ENCODE measurements around the gene FAM20A.

The FAM20A gene

GRCh38 chr17:68576811-68577496 lies 24.2 kb downstream of the FAM20A start:
- no peaks in the 10 kb centered on the region for H3K27me3 ChIP-seq (ENCODE audit: insufficient read depth, low read length, poor library complexity)
- H3K56ac ChIP-seq (ENCODE audit: low read length), result no peak overlapping the region
- H3K4me2 ChIP-seq (ENCODE audit: low read length), result no peak overlapping the region
- no peak for DNase-seq
- no peak overlapping the region for H4K8ac ChIP-seq (ENCODE audit: low read depth, low read length)
- H3K9ac ChIP-seq (ENCODE audit: low read length), result no peak overlapping the region
- H3K23ac ChIP-seq (ENCODE audit: low read length), result no peak overlapping the region
- H3K4ac ChIP-seq (ENCODE audit: low read depth, low read length), result no peak overlapping the region
- no peak overlapping the region for H2AK5ac ChIP-seq (ENCODE audit: low read length)
- H3K79me2 ChIP-seq (ENCODE audit: control insufficient read depth, insufficient read depth, low read length), result peaks cover 2% of the 10 kb centered on the region
- H3K36me3 ChIP-seq (ENCODE audit: control insufficient read depth, insufficient read depth, low read length), result no peaks in the 10 kb centered on the region
- no peak overlapping the region for H3K4me3 ChIP-seq (ENCODE audit: low read length)
- H3K18ac ChIP-seq (ENCODE audit: low read length), result no peak overlapping the region
- no peaks in the 10 kb centered on the region for H3K79me1 ChIP-seq (ENCODE audit: low read length)
- no peaks in the 10 kb centered on the region for H3K4me1 ChIP-seq (ENCODE audit: control insufficient read depth, low read depth, low read length)
- no peak overlapping the region for H3K27ac ChIP-seq (ENCODE audit: low read depth, low read length)
- no peak overlapping the region for H2BK15ac ChIP-seq (replicated peaks; ENCODE audit: low read depth)
- H4K5ac ChIP-seq (ENCODE audit: low read length), result no peak overlapping the region
- no CpG with 5 or more reads among the region's 8 CpGs for WGBS (ENCODE audit: extremely low coverage, insufficient coverage, low lambda C conversion rate)
- no peak overlapping the region for H2BK120ac ChIP-seq (ENCODE audit: low read depth, low read length)
- no peak overlapping the region for H2BK5ac ChIP-seq (ENCODE audit: low read length)

- Histone ChIP-seq H3K27me3 (ENCODE audit: insufficient read depth, low read length, poor library complexity) (no peaks in the 10 kb centered on the region), H3K56ac (ENCODE audit: low read length) (no peak overlapping the region), H3K9ac (ENCODE audit: low read length) (no peak overlapping the region), H2BK15ac (replicated peaks; ENCODE audit: low read depth) (no peak overlapping the region), H3K36me3 (ENCODE audit: control insufficient read depth, insufficient read depth, low read length) (no peaks in the 10 kb centered on the region), H2BK5ac (ENCODE audit: low read length) (no peak overlapping the region), H3K79me1 (ENCODE audit: low read length) (no peaks in the 10 kb centered on the region), H3K79me2 (ENCODE audit: control insufficient read depth, insufficient read depth, low read length) (peaks cover 2% of the 10 kb centered on the region), H2AK5ac (ENCODE audit: low read length) (no peak overlapping the region), H3K27ac (ENCODE audit: low read depth, low read length) (no peak overlapping the region), H3K4me3 (ENCODE audit: low read length) (no peak overlapping the region), H4K5ac (ENCODE audit: low read length) (no peak overlapping the region), H3K18ac (ENCODE audit: low read length) (no peak overlapping the region), H2BK120ac (ENCODE audit: low read depth, low read length) (no peak overlapping the region), H3K4ac (ENCODE audit: low read depth, low read length) (no peak overlapping the region), H4K8ac (ENCODE audit: low read depth, low read length) (no peak overlapping the region), H3K23ac (ENCODE audit: low read length) (no peak overlapping the region), H3K4me2 (ENCODE audit: low read length) (no peak overlapping the region), H3K4me1 (ENCODE audit: control insufficient read depth, low read depth, low read length) (no peaks in the 10 kb centered on the region)
- WGBS (ENCODE audit: extremely low coverage, insufficient coverage, low lambda C conversion rate), result no CpG with 5 or more reads among the region's 2 CpGs
- no peak for DNase-seq
Observed at GRCh38 chr17:68576137-68576536, 25.0 kb downstream of the FAM20A start.

GRCh38 chr17:68573338-68573737 lies 27.8 kb downstream of the FAM20A start:
- Histone ChIP-seq H3K36me3 (ENCODE audit: control insufficient read depth, insufficient read depth, low read length) (no peaks in the 10 kb centered on the region), H3K27me3 (ENCODE audit: insufficient read depth, low read length, poor library complexity) (no peaks in the 10 kb centered on the region), H3K23ac (ENCODE audit: low read length) (no peak overlapping the region), H2BK120ac (ENCODE audit: low read depth, low read length) (no peak overlapping the region), H3K4ac (ENCODE audit: low read depth, low read length) (no peak overlapping the region), H3K27ac (ENCODE audit: low read depth, low read length) (no peak overlapping the region), H3K4me2 (ENCODE audit: low read length) (no peak overlapping the region), H3K9ac (ENCODE audit: low read length) (no peak overlapping the region), H4K5ac (ENCODE audit: low read length) (no peak overlapping the region), H2AK5ac (ENCODE audit: low read length) (no peak overlapping the region), H4K8ac (ENCODE audit: low read depth, low read length) (no peak overlapping the region), H3K18ac (ENCODE audit: low read length) (no peak overlapping the region), H2BK15ac (replicated peaks; ENCODE audit: low read depth) (no peak overlapping the region), H3K4me1 (ENCODE audit: control insufficient read depth, low read depth, low read length) (no peaks in the 10 kb centered on the region), H2BK5ac (ENCODE audit: low read length) (no peak overlapping the region), H3K79me2 (ENCODE audit: control insufficient read depth, insufficient read depth, low read length) (no peaks in the 10 kb centered on the region), H3K56ac (ENCODE audit: low read length) (no peak overlapping the region), H3K4me3 (ENCODE audit: low read length) (no peak overlapping the region), H3K79me1 (ENCODE audit: low read length) (no peaks in the 10 kb centered on the region)
- WGBS (ENCODE audit: extremely low coverage, insufficient coverage, low lambda C conversion rate), result no CpG with 5 or more reads among the region's 1 CpG
- DNase-seq, result no peak

GRCh38 chr17:68572138-68572842 lies 28.9 kb downstream of the FAM20A start:
- Histone ChIP-seq H2BK120ac (ENCODE audit: low read depth, low read length) (no peak overlapping the region), H3K36me3 (ENCODE audit: control insufficient read depth, insufficient read depth, low read length) (no peaks in the 10 kb centered on the region), H3K4me2 (ENCODE audit: low read length) (no peak overlapping the region), H3K4me1 (ENCODE audit: control insufficient read depth, low read depth, low read length) (no peaks in the 10 kb centered on the region), H4K8ac (ENCODE audit: low read depth, low read length) (no peak overlapping the region), H3K79me2 (ENCODE audit: control insufficient read depth, insufficient read depth, low read length) (no peaks in the 10 kb centered on the region), H3K79me1 (ENCODE audit: low read length) (no peaks in the 10 kb centered on the region), H3K56ac (ENCODE audit: low read length) (no peak overlapping the region), H4K5ac (ENCODE audit: low read length) (no peak overlapping the region), H3K23ac (ENCODE audit: low read length) (no peak overlapping the region), H3K18ac (ENCODE audit: low read length) (no peak overlapping the region), H3K4ac (ENCODE audit: low read depth, low read length) (no peak overlapping the region), H3K27me3 (ENCODE audit: insufficient read depth, low read length, poor library complexity) (no peaks in the 10 kb centered on the region), H3K4me3 (ENCODE audit: low read length) (no peak overlapping the region), H2BK15ac (replicated peaks; ENCODE audit: low read depth) (no peak overlapping the region), H3K27ac (ENCODE audit: low read depth, low read length) (no peak overlapping the region), H2BK5ac (ENCODE audit: low read length) (no peak overlapping the region), H3K9ac (ENCODE audit: low read length) (no peak overlapping the region), H2AK5ac (ENCODE audit: low read length) (no peak overlapping the region)
- no peak for DNase-seq
- no CpG with 5 or more reads among the region's 6 CpGs for WGBS (ENCODE audit: extremely low coverage, insufficient coverage, low lambda C conversion rate)

- Histone ChIP-seq H3K27ac (ENCODE audit: low read depth, low read length) (no peak overlapping the region), H3K56ac (ENCODE audit: low read length) (no peak overlapping the region), H3K18ac (ENCODE audit: low read length) (no peak overlapping the region), H3K27me3 (ENCODE audit: insufficient read depth, low read length, poor library complexity) (no peaks in the 10 kb centered on the region), H4K8ac (ENCODE audit: low read depth, low read length) (no peak overlapping the region), H3K4ac (ENCODE audit: low read depth, low read length) (no peak overlapping the region), H2AK5ac (ENCODE audit: low read length) (no peak overlapping the region), H4K5ac (ENCODE audit: low read length) (no peak overlapping the region), H3K36me3 (ENCODE audit: control insufficient read depth, insufficient read depth, low read length) (no peaks in the 10 kb centered on the region), H3K79me2 (ENCODE audit: control insufficient read depth, insufficient read depth, low read length) (no peaks in the 10 kb centered on the region), H3K9ac (ENCODE audit: low read length) (no peak overlapping the region), H3K79me1 (ENCODE audit: low read length) (no peaks in the 10 kb centered on the region), H3K4me1 (ENCODE audit: control insufficient read depth, low read depth, low read length) (no peaks in the 10 kb centered on the region), H3K4me2 (ENCODE audit: low read length) (no peak overlapping the region), H2BK15ac (replicated peaks; ENCODE audit: low read depth) (no peak overlapping the region), H2BK120ac (ENCODE audit: low read depth, low read length) (no peak overlapping the region), H2BK5ac (ENCODE audit: low read length) (no peak overlapping the region), H3K23ac (ENCODE audit: low read length) (no peak overlapping the region), H3K4me3 (ENCODE audit: low read length) (no peak overlapping the region)
- no peak for DNase-seq
- WGBS (ENCODE audit: extremely low coverage, insufficient coverage, low lambda C conversion rate), result no CpG with 5 or more reads among the region's 1 CpG
Observed at GRCh38 chr17:68570526-68570925, 30.6 kb downstream of the FAM20A start.

- Histone ChIP-seq H3K23ac (ENCODE audit: low read length) (no peak overlapping the region), H3K27me3 (ENCODE audit: insufficient read depth, low read length, poor library complexity) (no peaks in the 10 kb centered on the region), H3K27ac (ENCODE audit: low read depth, low read length) (no peak overlapping the region), H3K4me1 (ENCODE audit: control insufficient read depth, low read depth, low read length) (no peaks in the 10 kb centered on the region), H3K18ac (ENCODE audit: low read length) (no peak overlapping the region), H3K4me2 (ENCODE audit: low read length) (no peak overlapping the region), H2BK15ac (replicated peaks; ENCODE audit: low read depth) (no peak overlapping the region), H2BK120ac (ENCODE audit: low read depth, low read length) (no peak overlapping the region), H4K5ac (ENCODE audit: low read length) (no peak overlapping the region), H3K4me3 (ENCODE audit: low read length) (no peak overlapping the region), H3K79me2 (ENCODE audit: control insufficient read depth, insufficient read depth, low read length) (no peaks in the 10 kb centered on the region), H3K79me1 (ENCODE audit: low read length) (no peaks in the 10 kb centered on the region), H2BK5ac (ENCODE audit: low read length) (no peak overlapping the region), H3K4ac (ENCODE audit: low read depth, low read length) (no peak overlapping the region), H2AK5ac (ENCODE audit: low read length) (no peak overlapping the region), H3K56ac (ENCODE audit: low read length) (no peak overlapping the region), H3K36me3 (ENCODE audit: control insufficient read depth, insufficient read depth, low read length) (peaks cover under 1% of the 10 kb centered on the region), H3K9ac (ENCODE audit: low read length) (no peak overlapping the region), H4K8ac (ENCODE audit: low read depth, low read length) (no peak overlapping the region)
- DNase-seq, result no peak
Observed at GRCh38 chr17:68569346-68569745, 31.8 kb downstream of the FAM20A start.
